Measurements from ENCODE around the gene AREG. TPM values are rescaled to one million over a fixed set of nuclear protein-coding genes. Genes with fewer than 3 reads are reported as not detected.
"Not testable (repeated sequence)": the region's sequence is repeated elsewhere in the genome, so short reads cannot be mapped to it uniquely, and the experiment has no call there.

Gene AREG
- total and polyA plus RNA-seq, 9 of the 15 experiments (the other 6 are each of a cell fraction or from before 2014, with no cell fraction given): 1.4 to 7.7 (median 5.4) TPM

GRCh38 chr4:74397748-74398426 is 47.0 kb upstream of the AREG start (continued):
- TF ChIP-seq MGA (IDR thresholded peaks at IDR 0.05) (peak; percentile 28), MLLT1 (IDR thresholded peaks at IDR 0.05) (0 out of 4 replicates have a peak, but pooled peaks of 1 of the 2 experiments have one; percentile 26), TARDBP (IDR thresholded peaks at IDR 0.05) (no peak)

GRCh38 chr4:74398894-74399589 is 45.9 kb upstream of the AREG start:
- H3K27ac ChIP-seq (ENCODE audit: extremely low read depth, low read depth, low read length); H3K79me2 ChIP-seq (ENCODE audit: control insufficient read depth, insufficient read depth, low read length); BruUV-seq (replicated peaks); FAIRE-seq; DNase-seq (ENCODE audit: extremely low read depth in 1 of 4, low spot score in 3 of 4); H3K9me1 ChIP-seq (ENCODE audit: control insufficient read depth, insufficient read depth, low read length); intact Hi-C loops (cut with micrococcal nuclease); H3K27me3 ChIP-seq (ENCODE audit: control insufficient read depth in 2 of 2, insufficient read depth in 2 of 2, low read length in 2 of 2); H3K9ac ChIP-seq (ENCODE audit: insufficient read depth in 1 of 2, low read depth in 2 of 2, low read length in 2 of 2); H3K36me3 ChIP-seq (ENCODE audit: control insufficient read depth, insufficient read depth, low read length); H3K9me3 ChIP-seq (replicated peaks; ENCODE audit: control insufficient read depth, insufficient read depth, low read depth, low read length); H4K20me1 ChIP-seq (replicated peaks; ENCODE audit: control insufficient read depth, insufficient read depth, low read length); H3K4me3 ChIP-seq; CTCF ChIA-PET (ENCODE audit: low intra/inter-chr PET ratio); in situ Hi-C loops (cut with MboI); ATAC-seq; H3K4me2 ChIP-seq (ENCODE audit: insufficient read depth, low read length): not testable (repeated sequence)
- Histone ChIP-seq H2AFZ (ENCODE audit: low read depth, low read length) (peak overlapping the region; percentile 79; the same call in 1 of the 2 replicates), H3K4me1 (replicated peaks in 1 of 2; ENCODE audit: control insufficient read depth in 2 of 2, insufficient read depth in 2 of 2, low read length in 2 of 2) (peaks cover 2 to 13% of the 10 kb centered on the region in 2 experiments; a peak in 3 of 5 replicates)
- WGBS (ENCODE audit: insufficient coverage, low coverage, missing lambda C conversion rate): 89% methylated on average over 20 of the region's 32 CpGs
- POLR2A ChIA-PET: interaction anchor here (0.6 to 1.4 kb wide), 6 partner anchors 8 to 133 kb away, joined by 3 to 5 read pairs (median 4); partner anchors contain the start of gene AREG

Data from K562 (cell line).